Transverse colon (tissue), 4 donors: ENCODE measurements around the gene HPN.

Experiments
- CTCF ChIP-seq, 5 experiments: fragments of 200-600 bp in 3 of 5; fragments of 450-650 bp in 2 of 5; sonication (generic) in 3 of 5; IDR thresholded peaks; 1 replicate in 2 of 5; 2 replicates in 3 of 5; pipeline ENCODE4 v1.5.1; 2016 to 2017; ENCODE audit warnings: antibody characterized with exemption in 5 of 5, inconsistent platforms in 3 of 5, mild to moderate bottlenecking in 2 of 5, moderate library complexity in 1 of 5
- EP300 ChIP-seq: sonication (generic); formaldehyde crosslinking; IDR thresholded peaks from one replicate; pipeline ENCODE4 v1.6.1; 2017; ENCODE audit warnings: antibody characterized with exemption, low read depth
- POLR2A ChIP-seq: fragments of 450-650 bp; IDR thresholded peaks from one replicate; pipeline ENCODE4 v1.6.1; 2016; ENCODE audit warnings: antibody characterized with exemption, mild to moderate bottlenecking, moderate library complexity
- POLR2AphosphoS5 ChIP-seq, 3 donors: sonication (generic); formaldehyde crosslinking; IDR thresholded peaks; one replicate each; pipeline ENCODE4 v1.6.1; 2016; ENCODE audit warnings: antibody characterized with exemption in 3 of 3

- TF ChIP-seq CTCF (IDR thresholded peaks at IDR 0.05), result no peak
- TF ChIP-seq POLR2A, result no peak
- no peak for TF ChIP-seq EP300
- TF ChIP-seq POLR2AphosphoS5 (IDR thresholded peaks at IDR 0.05), result no peak
These were observed 15.1 kb upstream of the HPN start for GRCh38 chr19:35026418-35026817.
